Nucleus accumbens (tissue), 56 donors: ENCODE results near the gene LRRFIP1.

Experiments used
- DNase-seq, 56 donors: peaks; one replicate each; lab custom pipeline; 2025; lab: John Stamatoyannopoulos, UW

The LRRFIP1 gene

DNA sequence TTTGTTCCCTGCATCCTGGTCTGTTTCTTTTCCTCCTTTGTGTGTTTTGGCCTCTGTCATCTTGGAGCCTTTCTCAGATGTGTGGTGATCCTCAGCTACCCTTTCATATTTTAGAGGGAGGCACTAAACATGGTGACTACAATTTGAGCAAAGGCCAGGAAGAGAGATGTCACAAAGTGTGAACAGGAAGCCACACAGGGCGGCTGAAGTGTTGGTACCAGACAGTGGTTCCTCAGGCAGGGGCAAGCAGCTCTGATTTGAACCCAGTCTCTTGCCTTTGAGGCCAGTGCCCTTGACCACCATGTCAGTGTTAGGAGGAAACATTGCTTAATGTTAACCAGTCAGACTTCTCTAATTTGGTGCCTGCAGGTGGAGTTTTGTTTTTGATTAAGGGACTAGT is 9.2 kb downstream of the LRRFIP1 start:
- no peak for DNase-seq

DNA sequence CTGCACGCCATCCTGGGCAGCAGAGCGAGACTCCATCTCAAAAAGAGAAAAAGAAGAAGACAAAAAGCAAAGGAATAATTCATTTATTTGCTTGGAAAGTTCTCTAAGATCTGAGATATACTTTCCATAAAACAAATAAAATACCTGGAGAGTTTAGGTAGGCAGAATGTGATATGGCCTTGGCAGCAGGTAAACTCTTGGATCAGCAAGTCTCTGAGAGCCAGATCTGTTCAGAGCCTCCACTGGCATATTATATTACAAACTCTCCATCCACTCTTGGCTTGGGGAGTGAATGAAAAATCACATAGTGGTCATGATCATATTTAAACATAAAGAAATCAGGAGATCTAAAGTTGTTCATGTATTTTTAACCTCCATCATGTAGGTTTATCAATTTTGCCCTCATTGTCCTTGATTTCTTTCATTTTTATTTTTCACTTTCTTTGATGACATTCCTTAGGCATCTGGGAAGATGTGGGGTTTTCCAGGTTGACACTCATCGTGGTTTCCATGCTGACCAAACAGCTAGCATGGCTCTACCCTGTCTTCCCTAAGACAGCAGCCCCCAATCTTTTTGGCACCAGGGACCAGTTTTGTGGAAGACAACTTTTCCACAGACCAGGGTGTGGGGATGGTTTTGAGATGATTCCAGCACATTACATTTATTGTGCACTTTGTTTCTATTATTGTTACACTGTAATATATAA is 10.2 kb downstream of the LRRFIP1 start:
- DNase-seq = no peak

DNA sequence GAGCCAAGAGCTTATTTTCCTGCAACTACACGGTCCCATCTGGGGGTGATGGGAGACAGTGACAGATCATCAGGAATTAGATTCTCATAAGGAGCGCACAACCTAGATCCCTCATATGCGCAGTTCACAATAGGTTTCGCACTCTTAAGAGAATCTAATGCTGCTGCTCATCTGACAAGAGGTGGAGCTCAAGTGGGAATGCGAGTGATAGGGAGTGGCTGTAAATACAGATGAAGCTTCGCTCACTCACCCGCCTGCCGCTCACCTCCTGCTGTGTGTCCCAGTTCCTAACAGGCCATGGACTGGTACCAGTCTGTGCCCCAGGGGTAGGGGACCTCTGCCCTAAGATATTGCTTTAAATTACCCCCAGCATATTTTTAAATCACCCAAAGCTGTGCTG is 10.8 kb downstream of the LRRFIP1 start:
- DNase-seq = no peak

DNA sequence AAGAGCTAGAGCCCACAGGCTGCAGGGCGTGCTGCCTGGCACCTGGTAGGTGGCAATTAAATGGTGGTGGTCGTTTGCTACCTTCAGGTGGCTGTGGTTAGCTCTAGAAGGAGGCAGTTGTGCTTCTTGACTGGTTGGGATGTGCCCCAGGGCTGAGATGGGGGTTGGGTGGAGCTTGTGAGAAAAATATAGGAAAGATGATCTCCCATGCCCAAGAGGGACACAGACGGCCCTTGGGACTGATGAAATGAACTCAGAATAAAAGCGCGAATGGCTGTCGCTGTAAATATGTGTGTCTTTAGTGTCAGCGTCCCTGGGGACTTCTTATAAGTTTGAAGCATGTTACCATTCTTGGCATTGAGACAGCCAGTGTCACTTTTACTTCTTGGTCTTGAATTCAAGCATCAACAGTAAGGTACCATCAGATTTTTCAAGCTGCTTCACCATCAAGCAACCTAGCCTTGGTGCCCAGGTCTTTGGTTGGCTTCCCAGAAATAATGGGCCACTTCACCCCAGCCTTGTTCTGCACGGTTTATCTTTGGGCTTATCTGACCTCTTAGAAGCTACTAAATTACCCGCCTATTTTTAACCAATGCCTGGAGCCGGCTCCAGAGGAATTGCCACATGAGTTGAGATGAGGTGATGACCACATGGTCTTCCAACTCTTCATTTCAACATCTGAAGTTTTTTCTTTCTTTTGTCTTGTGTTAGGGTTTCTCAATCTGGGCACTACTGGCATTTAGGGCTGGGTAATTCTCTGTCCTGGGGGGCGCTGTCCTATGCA is 11.9 kb downstream of the LRRFIP1 start:
- DNase-seq = no peak

DNA sequence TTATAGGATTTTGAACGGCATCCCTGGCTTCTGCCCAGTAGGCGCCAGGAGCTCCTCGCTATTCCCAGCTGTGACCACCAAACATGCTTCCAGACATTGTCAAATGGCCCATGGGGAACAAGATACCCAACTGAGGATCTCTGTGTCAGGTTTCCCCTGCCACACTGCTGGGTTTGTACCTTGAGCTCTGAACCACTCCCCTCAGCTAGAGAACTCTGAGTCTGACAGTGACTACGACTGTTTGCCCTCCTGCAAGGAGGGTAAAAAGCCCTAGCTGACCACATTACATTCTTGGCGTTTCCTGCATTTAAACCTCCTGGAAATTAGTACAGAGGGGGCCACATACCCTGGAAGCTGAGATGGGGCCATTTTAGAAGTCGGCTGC is 12.4 kb downstream of the LRRFIP1 start:
- no peak for DNase-seq

DNA sequence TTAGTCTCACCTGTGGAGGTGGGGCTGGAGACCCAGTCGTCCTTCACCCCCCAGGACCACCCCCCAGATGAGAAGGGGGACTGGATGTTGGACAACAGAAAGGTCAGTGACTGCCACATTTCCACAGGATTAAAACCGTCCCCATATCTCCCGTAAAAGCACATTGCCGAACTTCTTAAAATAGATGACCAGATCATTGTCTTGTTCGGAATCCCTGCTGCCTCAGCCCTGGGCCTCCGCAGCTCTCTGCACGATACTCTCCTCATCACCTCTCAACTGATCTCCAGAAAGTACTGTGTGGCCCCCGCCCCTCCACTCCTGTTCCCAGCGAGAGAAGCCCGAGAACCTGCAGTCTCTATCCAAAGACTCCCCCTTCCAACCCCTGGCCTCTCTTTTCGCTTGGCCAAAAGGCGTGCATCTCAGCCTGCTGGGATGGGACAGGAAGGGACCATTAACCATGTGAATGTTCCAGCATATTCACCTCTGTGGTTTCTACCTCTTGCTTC is 13.2 kb downstream of the LRRFIP1 start:
- DNase-seq = no peak

DNA sequence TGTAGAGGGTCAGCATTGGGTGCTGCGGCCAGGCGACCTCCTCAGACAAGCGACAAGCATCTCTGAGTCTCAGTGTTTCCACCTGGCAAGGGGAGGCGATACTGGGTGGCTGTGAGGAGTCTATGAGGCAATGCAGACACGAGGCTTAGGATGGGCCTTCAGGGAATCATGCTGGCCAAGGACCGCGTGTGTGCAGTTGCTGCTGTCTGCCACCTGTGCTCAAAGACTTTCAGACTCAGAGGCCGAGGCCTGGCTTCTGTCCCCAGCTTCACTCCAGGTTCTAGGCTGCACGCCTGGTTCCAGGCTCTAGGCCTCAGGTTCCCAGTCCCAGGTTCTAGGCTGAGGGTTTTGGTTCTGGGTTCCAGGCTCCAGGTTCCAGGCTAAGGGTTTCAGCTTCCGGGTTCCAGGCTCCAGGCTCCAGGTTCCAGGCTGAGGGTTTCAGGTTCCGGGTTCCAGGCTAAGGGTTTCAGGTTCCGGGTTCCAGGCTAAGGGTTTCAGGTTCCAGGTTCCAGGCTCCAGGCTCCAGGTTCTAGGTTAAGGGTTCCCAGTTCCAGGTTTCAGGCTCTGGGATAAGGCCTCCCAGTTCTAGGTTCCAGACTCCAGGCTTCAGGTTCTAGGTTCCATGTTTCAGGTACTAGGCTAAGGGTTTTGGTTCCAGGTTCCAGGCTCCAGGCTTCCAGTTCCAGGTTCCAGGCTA is 14.8 kb downstream of the LRRFIP1 start:
- no peak for DNase-seq

DNA sequence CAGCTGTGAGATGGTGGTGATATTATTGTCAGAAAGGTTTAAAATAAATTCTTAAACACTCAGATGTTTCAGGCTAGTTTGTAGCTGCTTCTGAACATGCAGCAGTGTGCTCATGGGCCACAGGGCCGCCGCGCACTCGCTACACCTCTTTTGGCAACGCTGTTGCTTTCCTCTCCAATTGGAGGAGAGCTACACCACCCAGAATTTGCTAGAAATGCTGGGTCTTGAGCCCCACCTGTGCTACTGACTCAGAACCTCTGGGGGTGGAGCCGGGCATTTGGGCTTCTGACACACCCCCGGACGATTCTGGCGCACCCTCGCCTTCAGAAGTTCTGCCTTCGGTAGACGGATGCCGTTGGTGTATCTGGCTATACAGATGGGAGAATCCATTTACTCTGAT is 15.7 kb downstream of the LRRFIP1 start:
- no peak for DNase-seq

DNA sequence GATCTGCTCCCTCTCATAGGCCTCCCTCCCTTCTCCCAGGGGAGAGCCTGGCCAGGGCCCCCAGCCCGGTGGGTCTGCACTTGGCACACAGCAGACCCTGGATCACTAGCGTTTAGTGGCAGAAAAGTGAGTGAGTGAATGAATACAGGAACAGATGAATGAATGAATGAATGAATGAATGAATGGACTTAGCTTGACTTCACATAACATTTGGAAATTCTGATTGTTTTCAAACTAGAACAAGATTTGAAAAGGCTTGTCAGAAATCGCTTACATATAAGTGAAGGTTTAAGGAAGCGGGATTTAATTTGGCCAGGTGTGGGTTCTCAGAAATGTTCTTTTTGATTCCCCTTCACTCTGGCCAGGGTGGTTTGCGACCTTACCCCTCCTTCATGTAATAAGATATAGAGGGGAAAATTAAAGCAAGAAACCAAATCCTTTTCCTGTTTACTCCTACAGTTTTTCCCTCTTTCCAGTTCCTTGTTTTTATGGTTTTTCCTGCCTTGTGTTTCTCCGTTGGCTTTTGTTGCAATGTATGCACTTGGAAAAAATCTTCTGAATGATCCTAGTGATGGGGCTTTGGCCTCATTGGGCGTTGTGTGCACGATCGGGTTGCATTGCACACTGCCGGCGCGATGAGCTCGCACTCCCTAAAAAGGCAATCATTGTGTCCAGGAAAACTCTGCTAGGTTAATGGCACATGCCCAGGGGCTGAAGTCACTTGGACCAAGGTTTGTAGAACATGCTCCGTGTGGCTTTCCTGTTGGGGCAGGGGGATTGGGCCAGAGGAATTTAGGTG is 16.4 kb downstream of the LRRFIP1 start:
- DNase-seq = no peak

DNA sequence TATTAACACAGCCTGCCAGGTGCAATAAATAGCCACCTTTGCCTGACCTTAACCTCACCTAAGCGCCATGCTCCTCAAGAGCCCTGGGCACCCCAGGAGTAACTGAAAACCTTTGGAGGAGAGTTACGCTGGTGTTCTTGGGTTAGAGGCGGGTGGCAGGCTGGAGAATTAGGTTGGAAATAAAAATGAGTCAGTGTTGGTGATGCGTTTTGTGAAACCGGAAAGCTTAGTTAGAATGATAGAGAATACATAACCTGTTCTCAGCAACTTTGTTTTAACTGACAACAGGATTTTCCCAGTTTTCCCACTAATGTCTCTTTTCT is 17.0 kb downstream of the LRRFIP1 start:
- no peak for DNase-seq

DNA sequence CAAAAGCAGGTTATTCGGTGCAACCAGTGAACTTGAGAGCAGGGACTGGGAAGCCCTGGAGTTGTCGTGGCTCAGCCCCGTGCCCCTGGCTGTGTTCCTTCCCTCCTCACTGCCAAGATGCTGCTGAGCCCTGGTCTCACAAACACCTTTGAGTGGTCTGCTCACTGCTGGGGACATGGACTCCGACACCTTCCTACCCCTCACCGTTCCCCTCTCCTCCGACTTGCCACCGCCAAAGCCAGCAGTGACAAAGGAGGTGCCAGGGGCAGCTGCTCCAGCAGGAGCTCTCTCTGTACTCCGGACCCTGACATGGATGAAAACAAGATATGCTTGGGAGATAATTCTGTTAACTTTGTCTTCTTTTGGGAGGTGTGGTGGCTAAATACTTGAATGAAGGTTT is 17.9 kb downstream of the LRRFIP1 start:
- no peak for DNase-seq

DNA sequence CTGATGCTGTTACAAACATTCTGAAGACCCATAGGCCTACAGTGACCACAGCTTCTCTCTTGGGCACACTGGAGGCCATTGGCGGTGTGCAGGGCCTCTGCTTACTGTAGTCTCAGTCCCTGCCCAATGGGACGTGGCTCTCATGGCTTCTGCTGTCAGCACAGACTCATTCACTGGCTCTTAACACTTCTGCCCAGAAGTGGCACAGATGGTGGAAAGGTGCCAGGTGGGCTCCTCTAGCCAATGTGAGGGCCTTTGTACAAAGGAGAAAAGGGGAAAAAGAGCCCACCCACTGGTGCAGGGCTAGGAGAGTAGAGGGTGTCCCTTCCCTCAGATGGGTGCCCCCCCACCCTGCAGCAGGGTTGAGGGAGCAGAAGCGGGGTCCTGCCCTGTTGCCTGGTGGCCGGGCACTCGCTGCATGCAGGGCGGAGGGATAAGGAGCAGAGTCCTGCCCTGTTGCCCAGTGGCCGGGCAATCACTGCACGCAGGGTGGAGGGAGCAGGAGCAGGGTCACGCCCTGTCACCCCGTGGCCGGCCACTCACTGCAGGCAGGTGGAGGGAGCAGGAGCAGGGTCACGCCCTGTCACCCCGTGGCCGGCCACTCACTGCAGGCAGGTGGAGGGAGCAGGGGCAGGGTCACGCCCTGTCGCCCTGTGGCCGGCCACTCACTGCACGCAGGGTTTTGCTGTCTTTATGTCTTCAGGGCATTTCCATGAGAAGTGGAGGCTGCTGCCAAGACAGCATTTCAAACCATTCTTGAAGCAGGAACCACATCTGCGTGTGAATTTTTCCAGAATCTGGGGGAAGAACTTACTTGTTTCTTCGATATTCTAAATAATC is 20.0 kb downstream of the LRRFIP1 start:
- DNase-seq = no peak

DNA sequence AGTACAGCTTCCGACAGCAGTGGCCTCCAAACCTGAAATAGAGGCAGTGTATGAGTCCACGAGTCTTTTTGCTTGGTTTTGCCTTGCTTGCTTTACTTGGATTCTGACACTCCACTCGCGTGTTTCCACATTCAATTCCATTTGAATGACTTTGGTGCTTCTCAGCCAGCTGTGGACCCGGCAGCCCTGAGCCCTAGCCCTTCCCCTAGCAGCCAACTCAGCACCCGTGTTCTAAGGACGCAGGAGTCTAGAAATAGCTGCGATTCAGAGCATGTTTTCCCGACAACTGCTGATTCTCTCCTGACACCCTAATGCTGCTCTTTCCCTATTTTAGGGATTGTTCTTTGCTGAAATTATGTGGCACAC is 20.6 kb downstream of the LRRFIP1 start:
- no peak for DNase-seq

DNA sequence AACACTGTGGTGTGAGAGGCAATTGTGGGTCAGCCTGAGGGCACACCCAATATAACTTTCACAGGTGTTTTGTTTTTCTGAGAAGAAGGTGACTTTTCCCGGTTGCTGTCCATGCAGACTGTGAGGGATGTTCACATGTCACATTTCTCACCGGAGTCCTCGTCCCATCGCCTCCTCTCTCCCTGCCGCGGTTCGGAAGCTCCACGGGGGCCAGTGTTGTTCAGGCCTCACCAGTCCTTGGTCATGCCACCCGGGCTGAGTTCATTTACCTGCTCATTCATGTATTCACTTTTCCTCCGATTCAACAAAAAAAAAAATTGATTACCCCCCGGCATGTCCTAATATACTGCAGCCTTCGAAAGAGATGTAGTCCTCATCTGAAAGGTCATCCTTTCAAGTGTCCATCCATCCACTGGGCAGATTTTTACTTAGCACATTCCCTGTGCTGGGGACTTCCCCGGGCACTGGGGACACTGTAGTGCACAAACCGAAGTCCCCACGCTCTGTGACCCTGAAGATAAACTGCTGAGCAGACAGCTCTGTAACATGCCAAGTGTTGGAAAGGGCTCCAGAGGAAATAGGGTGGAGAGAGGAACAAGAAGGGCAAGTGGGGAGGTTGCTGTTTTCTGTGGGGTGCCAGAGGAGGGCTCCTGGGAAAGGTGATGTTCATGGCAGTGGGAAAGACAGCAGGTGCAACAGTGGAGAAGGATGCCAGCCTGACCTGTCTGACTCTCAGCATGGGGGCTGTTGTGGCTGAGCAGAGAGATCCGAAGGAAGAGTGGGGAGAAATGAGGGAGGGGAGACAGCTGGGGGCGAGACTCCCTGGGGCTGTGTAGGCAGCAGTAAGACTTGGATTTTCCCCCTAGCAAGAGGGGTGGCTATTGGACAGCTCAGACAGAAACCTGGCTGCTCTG is 22.4 kb downstream of the LRRFIP1 start:
- no peak for DNase-seq

DNA sequence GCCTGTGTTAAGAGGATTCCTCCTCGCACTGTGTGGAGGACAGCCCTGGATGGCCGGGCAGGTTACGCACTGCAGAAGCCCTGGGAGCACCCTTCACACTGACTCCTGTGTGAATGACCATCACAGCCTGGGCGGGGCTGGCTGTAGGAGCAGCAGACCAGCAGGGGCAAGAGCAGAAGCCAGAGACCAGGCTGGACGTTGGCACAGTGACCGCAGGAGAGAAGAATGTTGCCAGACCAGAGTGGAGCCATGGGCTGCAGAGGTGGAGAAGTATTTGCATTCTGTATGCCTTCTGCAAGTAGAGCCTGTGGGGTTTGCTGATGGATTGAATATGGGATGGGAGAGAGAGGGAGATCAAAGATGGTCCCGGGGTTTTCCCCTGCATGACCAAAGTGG is 23.1 kb downstream of the LRRFIP1 start:
- no peak for DNase-seq

DNA sequence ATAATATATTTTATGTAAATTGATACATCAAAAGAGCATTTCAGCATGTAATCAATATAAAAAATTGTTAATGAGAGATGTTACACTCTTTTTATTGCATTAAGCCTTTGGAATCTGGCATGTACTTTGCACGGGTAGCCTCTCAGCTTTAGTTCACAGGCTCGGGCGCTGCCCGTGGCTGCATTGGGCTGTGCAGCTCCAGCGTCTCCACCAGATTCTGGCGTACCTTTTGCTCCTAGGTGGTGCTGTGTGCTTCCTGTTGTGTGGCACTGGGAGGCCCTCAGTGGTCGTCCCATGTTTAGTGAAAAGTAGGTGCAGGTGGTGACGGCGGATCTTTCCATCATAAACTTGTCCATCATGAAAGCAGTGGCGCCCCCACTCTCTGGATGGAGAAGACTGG is 24.4 kb downstream of the LRRFIP1 start:
- no peak for DNase-seq

DNA sequence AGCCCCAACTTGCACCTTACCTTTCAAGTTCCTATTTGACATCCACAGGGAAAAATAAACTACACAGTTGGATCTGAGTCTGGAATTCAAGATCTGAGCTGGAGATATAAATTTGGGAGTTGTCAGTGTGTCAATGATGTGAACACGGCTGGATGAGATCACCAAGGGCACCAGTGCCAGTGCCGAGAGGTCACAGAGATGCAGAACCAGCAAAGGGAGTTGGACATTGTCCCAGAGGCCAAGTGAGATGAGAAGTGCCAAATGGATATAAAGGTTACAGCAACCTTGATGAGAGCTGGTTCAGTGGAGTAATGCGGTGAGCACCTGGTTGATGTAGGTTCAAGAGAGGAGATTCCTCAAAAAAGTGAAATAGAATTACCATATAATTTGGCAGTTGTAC is 24.8 kb downstream of the LRRFIP1 start:
- DNase-seq = no peak

DNA sequence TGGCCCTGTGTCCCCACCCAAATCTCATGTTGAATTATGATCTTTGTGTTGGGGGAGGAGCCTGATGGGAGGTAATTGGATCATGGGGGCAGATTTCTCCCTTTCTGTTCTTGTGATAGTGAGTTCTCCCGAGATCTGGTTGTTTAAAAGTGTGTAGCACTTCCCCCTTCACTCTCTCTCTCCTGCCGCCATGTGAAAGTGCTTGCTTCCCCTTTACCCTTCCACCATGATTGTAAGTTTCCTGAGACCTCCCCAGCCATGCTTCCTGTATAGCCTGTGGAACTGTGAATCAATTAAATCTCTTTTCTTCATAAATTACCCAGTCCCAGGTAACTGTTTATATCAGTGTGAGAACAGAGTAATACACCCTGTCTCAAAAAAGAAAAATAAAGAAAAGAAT is 25.5 kb downstream of the LRRFIP1 start:
- DNase-seq = no peak
